NCI-H82 (cell line): Measurements from ENCODE around the gene POTEJ.
"Not testable (repeated sequence)": the region's sequence is repeated elsewhere in the genome, so short reads cannot be mapped to it uniquely, and the experiment has no call there.

Source experiments
- DNase-seq: peaks from one replicate; lab custom pipeline; 2025; lab: John Stamatoyannopoulos, UW

The POTEJ gene

GRCh38 chr2:130611140-130611539, at the start of gene POTEJ:
Gene POTEJ (plus strand): TSS chr2:130611440. CDS start chr2:130611533, 93 bp downstream.
- DNase-seq, result not testable (repeated sequence)

DNA sequence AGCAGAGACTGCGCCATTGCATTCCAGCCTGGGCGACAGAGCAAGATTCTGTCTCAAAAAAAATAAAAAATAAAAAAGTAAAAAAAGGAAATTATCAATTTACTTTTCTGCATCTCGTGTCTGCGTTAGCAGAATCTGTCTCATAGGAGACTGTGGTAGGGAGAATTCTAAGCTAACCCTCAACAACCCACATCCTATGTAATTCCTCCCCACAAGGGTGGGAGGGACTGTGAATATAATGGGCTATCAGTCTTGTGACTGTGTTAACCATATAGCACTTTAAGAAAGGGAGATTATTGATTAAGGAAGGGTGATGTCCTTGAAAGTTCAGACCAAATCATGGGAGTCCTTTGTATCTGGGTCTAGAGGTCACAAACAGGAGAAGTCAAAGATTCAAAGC, 45.1 kb upstream of the POTEJ start:
- not testable (repeated sequence) for DNase-seq

DNA sequence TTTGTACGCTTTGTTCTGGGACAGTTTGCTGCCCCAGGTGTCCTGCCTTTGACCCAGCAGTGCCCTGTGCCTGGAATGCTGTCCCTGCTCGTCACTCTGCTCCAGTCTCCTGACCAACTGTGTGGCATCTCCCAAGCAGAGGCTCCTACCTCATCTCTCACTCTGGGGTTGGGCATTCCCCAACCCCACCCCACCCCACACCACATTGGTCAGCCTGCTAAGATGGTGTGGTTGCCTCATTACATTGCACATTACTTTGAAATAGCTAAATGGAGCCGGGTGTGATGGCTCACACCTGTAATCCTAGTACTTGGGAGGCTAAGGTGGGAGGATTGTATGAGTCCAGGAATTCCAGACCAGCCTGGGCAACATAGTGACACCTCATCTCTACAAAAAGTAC, 39.3 kb upstream of the POTEJ start:
- DNase-seq, result not testable (repeated sequence)

GRCh38 chr2:130574230-130574629, 37.0 kb upstream of the POTEJ start:
- not testable (repeated sequence) for DNase-seq

DNA sequence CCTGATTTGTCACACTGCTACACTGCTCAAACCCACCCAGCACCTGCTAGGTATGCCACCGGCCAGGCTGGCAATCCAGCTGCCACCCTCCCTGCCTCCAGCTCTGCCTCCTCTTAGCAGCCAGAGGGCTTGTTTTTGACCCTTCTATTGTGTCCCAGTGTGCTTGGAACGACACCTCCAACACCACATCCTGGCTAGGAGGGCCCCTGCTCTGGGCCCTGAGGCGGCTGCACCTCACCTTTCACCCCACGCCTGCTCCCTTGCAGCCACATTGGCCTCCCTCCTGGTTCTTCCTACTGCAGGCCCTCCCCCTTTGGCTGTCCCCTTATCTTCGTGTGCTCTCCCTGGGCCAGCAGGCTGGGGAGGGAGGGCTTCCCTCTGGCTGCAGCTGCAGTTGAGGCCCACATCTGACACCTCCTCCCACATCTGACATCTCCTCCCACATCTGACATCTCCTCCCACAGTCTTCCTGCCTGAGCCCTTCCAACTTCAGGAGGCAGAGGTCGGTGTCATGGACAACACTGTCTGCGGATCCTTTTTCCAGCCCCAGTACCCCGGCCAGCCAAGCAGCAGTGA, 34.9 kb upstream of the POTEJ start:
- DNase-seq, result not testable (repeated sequence)

DNA sequence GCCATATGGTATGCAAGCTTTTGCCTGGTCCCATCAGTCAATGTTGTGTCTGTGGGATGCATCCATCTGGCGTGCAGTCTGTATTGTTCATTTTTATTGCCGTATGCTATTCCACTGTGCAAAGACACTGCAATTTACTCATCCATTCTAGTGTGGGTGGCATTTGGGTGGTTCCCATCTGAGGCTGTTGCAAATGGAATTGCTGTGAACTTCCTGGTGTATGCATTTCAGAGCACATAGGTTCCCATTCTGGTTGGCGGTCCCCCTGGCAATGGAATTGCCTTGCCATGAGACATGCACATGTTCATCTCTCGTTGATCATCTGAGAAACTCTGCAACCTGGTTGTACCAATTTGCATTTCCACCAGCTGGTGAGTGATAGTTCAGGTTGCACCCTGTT, 33.7 kb upstream of the POTEJ start:
- not testable (repeated sequence) for DNase-seq

GRCh38 chr2:130579121-130579520, 32.1 kb upstream of the POTEJ start:
- DNase-seq, result not testable (repeated sequence)

- DNase-seq, result not testable (repeated sequence)
Observed at GRCh38 chr2:130581491-130581890, 29.7 kb upstream of the POTEJ start.

DNA sequence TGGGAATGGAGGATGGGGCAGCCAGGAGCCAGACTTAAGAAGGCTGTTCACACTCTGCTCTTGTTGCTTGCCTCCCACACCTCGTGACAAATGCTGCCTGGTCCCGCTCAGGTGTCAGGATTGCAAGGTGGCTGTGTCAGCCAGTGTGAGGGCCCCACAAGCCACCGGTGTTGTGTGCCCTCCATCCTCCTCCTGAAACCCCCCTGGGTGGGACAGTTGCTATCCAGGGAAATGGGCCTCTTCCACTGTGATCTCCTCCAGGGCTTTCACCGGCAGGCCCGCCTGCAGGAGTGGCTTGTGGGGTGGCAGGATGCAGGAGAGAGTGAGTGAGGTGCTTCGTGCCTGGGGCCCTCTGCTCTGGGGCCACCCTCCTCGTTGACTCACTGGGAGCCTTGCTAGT, 28.3 kb upstream of the POTEJ start:
- DNase-seq, result not testable (repeated sequence)

- not testable (repeated sequence) for DNase-seq
Observed at GRCh38 chr2:130583582-130583981, 27.7 kb upstream of the POTEJ start.

DNA sequence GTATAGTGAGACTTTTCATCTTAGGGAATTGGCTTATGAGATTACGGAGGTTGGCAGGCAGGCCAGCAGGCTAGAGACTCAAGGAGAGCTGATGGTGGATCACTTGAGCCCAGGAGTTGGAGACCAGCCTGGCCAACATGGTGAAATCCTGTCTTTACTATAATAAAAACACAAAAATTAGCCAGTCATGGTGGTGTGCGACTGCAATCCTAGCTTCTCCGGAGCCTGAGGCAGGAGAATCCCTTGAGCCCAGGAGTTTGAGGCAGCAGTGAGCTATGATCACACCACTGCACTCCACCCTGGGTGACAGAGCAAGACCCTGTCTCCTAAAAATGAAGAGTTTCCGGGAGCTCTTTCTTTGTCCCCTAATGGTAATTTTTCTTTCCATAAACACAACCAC, 26.5 kb upstream of the POTEJ start:
- DNase-seq, result not testable (repeated sequence)

DNA sequence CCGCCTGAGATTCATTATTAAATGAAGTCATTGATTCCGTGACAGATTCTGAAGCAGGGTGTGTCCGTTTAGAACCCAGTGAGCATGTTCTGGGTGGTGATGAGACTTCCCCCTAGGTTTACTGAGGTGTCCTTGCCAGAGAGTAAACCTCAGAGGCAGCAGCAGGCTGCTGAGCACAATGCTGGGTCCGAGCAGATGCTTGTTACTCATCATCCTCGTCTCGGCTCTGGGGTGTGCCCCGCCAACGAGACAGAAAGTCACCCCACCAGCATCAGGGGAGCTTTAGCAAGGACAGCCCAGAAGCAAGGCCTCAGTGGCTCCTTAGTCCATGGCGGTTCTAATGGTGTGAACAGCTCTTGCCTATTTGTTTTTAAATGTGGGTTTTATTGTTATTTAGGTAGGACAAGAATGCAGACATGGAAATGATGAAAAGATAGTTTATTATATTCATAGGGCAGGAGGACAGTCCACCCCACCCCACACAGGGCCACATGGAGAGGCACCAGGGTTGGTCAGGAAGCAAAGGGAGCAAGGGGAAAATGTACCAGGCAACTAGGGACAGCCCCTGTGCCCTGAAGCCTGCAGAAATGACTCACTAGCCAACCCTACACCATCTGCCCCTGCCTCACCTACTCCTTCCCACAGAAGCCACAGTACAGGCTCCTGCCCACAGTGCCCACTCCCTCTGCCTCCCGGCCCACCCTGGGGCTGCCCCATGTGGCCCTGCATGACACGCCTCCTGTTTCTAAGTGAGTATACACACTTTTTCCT, 22.4 kb upstream of the POTEJ start:
- not testable (repeated sequence) for DNase-seq

DNA sequence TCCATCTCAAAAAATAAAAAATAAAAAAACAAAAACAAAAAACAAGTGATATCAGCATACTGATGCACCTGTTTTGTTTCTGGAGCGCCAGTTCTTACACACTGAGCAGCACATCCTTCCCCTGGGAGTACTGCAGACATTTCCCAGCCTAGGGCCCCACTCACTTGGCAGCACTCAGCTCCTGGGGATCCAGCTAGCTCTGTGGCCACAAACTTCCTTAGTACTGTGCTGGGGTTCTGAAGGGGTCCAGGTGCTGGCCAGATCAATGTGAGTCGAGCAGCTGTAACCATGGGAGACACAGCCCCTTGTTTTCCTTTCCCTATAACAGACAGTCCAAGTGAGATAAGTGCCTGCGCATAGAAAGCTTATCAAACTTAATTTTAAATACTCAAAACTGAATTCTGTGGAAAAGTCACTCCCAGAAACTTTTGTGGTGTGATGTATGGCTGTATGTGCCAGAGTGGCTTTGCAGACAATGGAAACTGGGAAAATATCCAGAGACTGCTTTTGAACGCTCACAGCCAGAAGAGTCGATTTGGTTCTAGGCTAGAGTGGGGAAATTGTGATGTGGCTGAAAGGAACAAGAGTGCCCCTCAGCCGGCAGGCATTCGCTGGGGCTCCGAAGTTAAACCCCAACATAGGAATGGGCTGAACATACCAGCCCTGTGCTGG, 20.9 kb upstream of the POTEJ start:
- not testable (repeated sequence) for DNase-seq

GRCh38 chr2:130590842-130591359, 20.3 kb upstream of the POTEJ start:
- DNase-seq, result not testable (repeated sequence)

DNA sequence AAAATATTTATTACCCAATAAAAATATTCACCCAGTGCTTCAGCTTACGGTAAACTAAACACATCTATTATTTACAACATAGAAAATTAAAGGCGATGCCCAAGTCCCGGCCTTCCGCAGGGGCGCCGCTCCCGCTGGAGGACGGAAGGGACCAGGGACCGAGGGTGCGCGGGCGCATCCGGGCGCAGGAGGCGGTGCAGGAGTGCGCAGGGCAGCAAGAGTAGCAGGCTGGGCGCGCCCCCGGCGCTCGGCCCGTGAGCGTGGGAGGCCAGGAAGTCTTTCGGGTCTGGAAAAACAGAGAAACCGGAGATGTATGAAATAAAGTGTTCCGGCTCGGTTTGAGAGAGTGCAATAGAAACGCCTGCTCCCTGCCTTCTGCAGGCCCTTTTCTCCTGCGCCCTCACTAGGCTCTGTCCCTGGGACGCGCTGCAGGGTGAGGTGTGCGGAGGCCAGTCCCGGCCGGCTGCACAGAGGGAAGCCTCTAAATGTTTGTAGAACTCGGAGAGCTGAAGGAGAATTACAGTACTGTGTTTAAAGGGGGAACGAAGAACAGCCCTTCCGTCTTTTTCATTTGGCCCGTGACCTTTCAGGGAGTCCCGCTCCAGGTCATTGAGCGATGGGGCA, 18.3 kb upstream of the POTEJ start:
- DNase-seq, result not testable (repeated sequence)

- not testable (repeated sequence) for DNase-seq
Observed at GRCh38 chr2:130594011-130594410, 17.2 kb upstream of the POTEJ start.

DNA sequence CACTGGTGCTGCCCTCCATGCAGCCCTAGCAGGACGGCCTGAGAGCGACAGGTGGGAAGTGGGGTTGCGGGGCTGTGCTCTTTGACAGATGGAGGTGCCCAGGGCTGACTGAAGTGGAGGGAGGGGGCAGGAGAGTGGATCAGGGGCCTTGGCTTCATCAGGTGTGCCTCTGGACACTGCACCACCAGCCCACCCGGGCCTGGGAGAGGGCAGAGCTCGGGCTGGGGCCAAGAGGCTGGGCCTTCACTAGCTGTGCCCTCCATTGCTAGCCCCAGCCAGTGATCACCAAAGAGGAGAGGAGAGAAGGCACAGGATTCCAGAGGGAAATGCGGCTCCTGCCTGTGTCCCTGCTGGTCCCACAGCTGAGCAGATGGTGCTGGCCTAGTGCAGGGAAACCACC, 14.5 kb upstream of the POTEJ start:
- DNase-seq, result not testable (repeated sequence)

- DNase-seq, result not testable (repeated sequence)
Observed at GRCh38 chr2:130597994-130598393, 13.2 kb upstream of the POTEJ start.

DNA sequence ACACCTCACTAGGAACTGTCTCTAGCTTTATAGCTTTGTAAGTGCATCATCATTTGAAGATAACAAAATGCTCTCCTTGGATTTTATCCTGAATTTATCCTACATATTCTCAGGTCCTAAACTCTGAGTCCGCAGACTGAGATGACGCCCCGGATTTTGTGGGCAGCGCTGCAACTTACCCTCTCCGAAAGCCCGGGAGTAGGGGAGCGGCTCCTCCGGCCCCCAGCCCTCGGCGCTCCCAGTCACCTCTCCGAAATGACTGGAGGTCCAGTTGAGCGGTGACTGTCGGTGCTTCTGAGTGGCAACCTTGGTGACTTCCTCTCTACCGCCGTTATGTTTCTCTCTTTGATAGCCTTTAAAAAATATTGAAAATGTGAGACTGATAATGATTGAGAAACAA, 12.8 kb upstream of the POTEJ start:
- not testable (repeated sequence) for DNase-seq

GRCh38 chr2:130599393-130599792, 11.8 kb upstream of the POTEJ start, which contains the start of gene CFC1:
Gene CFC1 (minus strand): TSS chr2:130599575. CDS start chr2:130599287, 288 bp downstream.
- not testable (repeated sequence) for DNase-seq

DNA sequence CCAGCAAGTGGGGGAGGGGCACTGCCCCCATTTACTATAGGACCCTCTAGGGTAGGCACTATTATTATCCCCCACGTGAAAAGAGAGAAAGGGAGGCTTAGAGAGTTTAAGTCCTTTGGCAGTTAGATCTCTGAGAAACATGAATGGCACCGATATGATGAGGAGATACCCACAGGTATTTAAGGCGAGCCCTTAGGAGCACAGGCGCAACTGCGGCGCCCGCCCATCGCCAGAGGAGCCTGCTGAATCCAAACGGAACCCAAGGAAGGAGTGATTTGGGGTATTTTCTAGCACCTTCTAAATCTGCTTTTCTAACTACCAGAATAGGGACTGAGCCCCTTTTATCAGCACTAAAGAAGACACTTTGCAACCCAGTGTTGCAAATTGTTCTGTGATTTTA, 11.3 kb upstream of the POTEJ start:
- DNase-seq, result not testable (repeated sequence)
